Lower lobe of right lung (tissue), 2 donors: ENCODE measurements around the gene TANGO6. TPM values are rescaled to one million over a fixed set of nuclear protein-coding genes. Genes with fewer than 3 reads are reported as not detected.
"Not testable (repeated sequence)": the region's sequence is repeated elsewhere in the genome, so short reads cannot be mapped to it uniquely, and the experiment has no call there.

Source experiments
- ATAC-seq, 2 donors: fragments of 200-7000 bp; cut with Tn5 transposase; one replicate each; pipeline ENCODE4 v1.9.1; 2020 to 2022; ENCODE audit warnings: mild to moderate bottlenecking in 2 of 2, moderate library complexity in 2 of 2
- DNase-seq: peaks from one replicate; pipeline ENCODE4 v3.0.0-alpha.2; 2020
- H3K27ac ChIP-seq: fragments of 200-600 bp; one replicate; pipeline ENCODE4 v1.8.0; 2022
- H3K27me3 ChIP-seq: fragments of 200-600 bp; one replicate; pipeline ENCODE4 v1.8.0; 2022; ENCODE audit warnings: low read depth
- H3K36me3 ChIP-seq: fragments of 200-600 bp; one replicate; pipeline ENCODE4 v1.8.0; 2022; ENCODE audit warnings: mild to moderate bottlenecking
- H3K4me1 ChIP-seq: fragments of 200-600 bp; one replicate; pipeline ENCODE4 v1.8.0; 2022
- H3K4me3 ChIP-seq: fragments of 200-600 bp; one replicate; pipeline ENCODE4 v1.8.0; 2022; ENCODE audit warnings: mild to moderate bottlenecking
- H3K9me3 ChIP-seq: fragments of 200-600 bp; one replicate; pipeline ENCODE4 v1.8.0; 2022
- intact Hi-C: fragments of 100-400 bp; cut with DNase I; formaldehyde crosslinking; loops from one replicate; pipeline ENCODE4 v1.11.0; 2022
- total RNA-seq: library from RNA; stranded (reverse); fragmentation: NEBNext Ultra II Directional; extraction: Animal tissue kit (Norgen Biotek cat#: 25700); gene quantifications from one replicate; pipeline ENCODE4 v1.2.1, GENCODE V29; 2021
- TF ChIP-seq, protein P1 (sequence below): fragments of 200-600 bp; IDR thresholded peaks from one replicate; pipeline ENCODE4 v1.8.0; 2022; ENCODE audit warnings: antibody characterized with exemption, mild to moderate bottlenecking
- donor health status: DM: no; HTN: yes; CAD: no; lungs with severe emphysema.

Gene TANGO6
- total RNA-seq, 1 donor from 2014 or later: 20.4 TPM

GRCh38 chr16:69049146-69049545 is 205.8 kb downstream of the TANGO6 start:
- Histone ChIP-seq H3K27ac (no peak overlapping the region), H3K4me3 (no peak overlapping the region), H3K9me3 (no peaks in the 10 kb centered on the region), H3K27me3 (no peaks in the 10 kb centered on the region), H3K36me3 (no peaks in the 10 kb centered on the region), H3K4me1 (no peaks in the 10 kb centered on the region)
- DNase-seq: no peak
- intact Hi-C loops: no loop called here
- TF ChIP-seq, protein P1, sequence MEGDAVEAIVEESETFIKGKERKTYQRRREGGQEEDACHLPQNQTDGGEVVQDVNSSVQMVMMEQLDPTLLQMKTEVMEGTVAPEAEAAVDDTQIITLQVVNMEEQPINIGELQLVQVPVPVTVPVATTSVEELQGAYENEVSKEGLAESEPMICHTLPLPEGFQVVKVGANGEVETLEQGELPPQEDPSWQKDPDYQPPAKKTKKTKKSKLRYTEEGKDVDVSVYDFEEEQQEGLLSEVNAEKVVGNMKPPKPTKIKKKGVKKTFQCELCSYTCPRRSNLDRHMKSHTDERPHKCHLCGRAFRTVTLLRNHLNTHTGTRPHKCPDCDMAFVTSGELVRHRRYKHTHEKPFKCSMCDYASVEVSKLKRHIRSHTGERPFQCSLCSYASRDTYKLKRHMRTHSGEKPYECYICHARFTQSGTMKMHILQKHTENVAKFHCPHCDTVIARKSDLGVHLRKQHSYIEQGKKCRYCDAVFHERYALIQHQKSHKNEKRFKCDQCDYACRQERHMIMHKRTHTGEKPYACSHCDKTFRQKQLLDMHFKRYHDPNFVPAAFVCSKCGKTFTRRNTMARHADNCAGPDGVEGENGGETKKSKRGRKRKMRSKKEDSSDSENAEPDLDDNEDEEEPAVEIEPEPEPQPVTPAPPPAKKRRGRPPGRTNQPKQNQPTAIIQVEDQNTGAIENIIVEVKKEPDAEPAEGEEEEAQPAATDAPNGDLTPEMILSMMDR: no peak
- ATAC-seq: no peak

DNA sequence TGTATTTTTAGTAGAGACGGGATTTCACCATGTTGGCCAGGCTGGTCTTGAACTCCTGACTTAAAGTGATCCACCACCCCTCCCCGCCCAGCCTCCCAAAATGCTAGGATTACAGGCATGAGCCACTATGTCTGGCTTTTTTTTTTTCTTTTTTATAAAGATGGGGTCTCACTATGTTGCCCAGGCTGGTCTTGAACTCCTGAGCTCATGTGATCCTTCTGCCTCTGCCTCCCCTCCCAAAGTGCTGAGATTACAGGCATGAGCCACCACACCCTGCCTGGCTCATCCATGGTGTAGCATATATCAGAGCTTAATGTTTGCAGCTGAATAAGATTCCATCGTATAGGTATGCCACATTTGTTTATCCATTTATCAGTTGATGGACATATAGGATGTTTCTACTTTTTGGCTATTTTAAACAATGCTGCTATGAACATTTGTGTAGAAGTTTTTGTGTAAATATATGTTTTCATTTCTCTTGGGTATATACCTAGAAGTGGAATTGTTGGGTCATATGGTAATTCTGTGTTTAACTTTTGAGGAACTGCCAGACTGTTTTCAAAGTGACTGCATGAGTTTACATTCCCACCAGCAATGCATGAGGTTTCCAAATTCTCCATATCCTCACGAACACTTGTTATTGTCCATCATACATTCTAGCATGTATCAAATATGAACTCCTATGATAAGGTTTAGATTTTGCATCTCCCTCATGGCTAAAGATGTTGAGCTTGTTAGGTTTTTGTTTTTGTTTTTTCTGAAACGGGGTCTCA is 206.5 kb downstream of the TANGO6 start:
- Histone ChIP-seq H3K27me3 (no peaks in the 10 kb centered on the region), H3K4me3 (no peak overlapping the region), H3K4me1 (no peaks in the 10 kb centered on the region), H3K27ac (no peak overlapping the region), H3K9me3 (no peaks in the 10 kb centered on the region), H3K36me3 (no peaks in the 10 kb centered on the region)
- no peak for DNase-seq
- TF ChIP-seq, protein P1: no peak
- intact Hi-C loops: no loop called here
- no peak for ATAC-seq

DNA sequence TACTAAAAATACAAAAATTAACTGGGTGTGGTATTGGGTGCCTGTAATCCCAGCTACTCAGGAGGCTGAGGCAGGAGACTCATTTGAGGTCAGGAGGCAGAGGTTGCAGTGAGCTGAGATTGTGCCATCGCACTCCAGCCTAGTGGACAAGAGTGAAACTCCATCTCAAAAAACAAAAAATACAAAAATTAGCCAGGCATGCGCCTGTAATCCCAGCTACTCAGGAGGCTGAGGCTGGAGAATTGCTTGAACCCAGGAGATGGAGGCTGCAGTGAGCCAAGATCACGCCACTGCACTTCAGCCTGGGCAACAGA is 208.1 kb downstream of the TANGO6 start:
- H3K36me3 ChIP-seq, DNase-seq, ATAC-seq, H3K9me3 ChIP-seq, H3K27me3 ChIP-seq, H3K27ac ChIP-seq, H3K4me1 ChIP-seq, intact Hi-C loops, H3K4me3 ChIP-seq: not testable (repeated sequence)

GRCh38 chr16:69055008-69055407 is 211.7 kb downstream of the TANGO6 start:
- Histone ChIP-seq H3K9me3 (no peaks in the 10 kb centered on the region), H3K36me3 (no peaks in the 10 kb centered on the region), H3K4me3 (no peak overlapping the region), H3K27me3 (no peaks in the 10 kb centered on the region), H3K27ac (no peak overlapping the region), H3K4me1 (no peaks in the 10 kb centered on the region)
- intact Hi-C loops: no loop called here
- TF ChIP-seq, protein P1: no peak
- DNase-seq (no peak), ATAC-seq (no peak)

DNA sequence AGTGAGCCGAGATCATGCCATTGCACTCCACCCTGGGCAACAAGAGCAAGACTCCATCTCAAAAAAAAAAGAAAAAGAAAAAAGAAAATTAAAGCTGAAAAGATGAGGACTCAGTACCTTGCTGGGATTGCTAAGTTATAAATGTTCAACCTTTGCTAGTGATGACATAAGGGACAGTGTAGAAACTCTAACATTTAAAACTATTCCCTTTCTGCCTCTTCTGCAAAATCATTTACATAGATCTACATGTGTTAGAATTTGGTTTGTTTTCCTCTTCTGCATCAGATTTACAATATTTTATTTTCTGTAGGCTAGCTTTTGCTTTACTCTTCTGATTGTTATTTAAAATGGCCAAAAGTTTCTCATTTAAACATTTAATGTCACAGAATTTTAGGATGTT is 212.6 kb downstream of the TANGO6 start:
- ATAC-seq (no peak), DNase-seq (no peak)
- Histone ChIP-seq H3K9me3 (no peaks in the 10 kb centered on the region), H3K4me1 (no peaks in the 10 kb centered on the region), H3K36me3 (no peaks in the 10 kb centered on the region), H3K27ac (no peak overlapping the region), H3K27me3 (no peaks in the 10 kb centered on the region), H3K4me3 (no peak overlapping the region)
- intact Hi-C loops: no loop called here
- TF ChIP-seq, protein P1: no peak

GRCh38 chr16:69056421-69056820 is 213.1 kb downstream of the TANGO6 start:
- no peaks in the 10 kb centered on the region for H3K4me1 ChIP-seq
- no peaks in the 10 kb centered on the region for H3K27me3 ChIP-seq
- H3K4me3 ChIP-seq: no peak overlapping the region
- DNase-seq (no peak), ATAC-seq (no peak)
- H3K36me3 ChIP-seq: no peaks in the 10 kb centered on the region
- TF ChIP-seq, protein P1: no peak
- intact Hi-C loops: no loop called here
- no peak overlapping the region for H3K27ac ChIP-seq
- no peaks in the 10 kb centered on the region for H3K9me3 ChIP-seq
